NB4 (cell line): Measurements from ENCODE around the gene SGTB.
A peak's percentile ranks its signal among the peaks of the same experiment; 100 is the strongest.

Experiments used
- DNase-seq: peaks from one replicate; pipeline ENCODE4 v3.0.0; 2010; ENCODE audit warnings: low read depth
- H3K4me3 ChIP-seq: one replicate; pipeline ENCODE4 v1.5.1; 2011; ENCODE audit warnings: mild to moderate bottlenecking, low read depth, low read length, moderate library complexity
- MAX ChIP-seq: IDR thresholded peaks from 2 replicates; pipeline ENCODE4 v1.6.1; 2011; ENCODE audit warnings: low read depth, low read length
- MYC ChIP-seq: IDR thresholded peaks from 2 replicates; pipeline ENCODE4 v1.6.1; 2011; ENCODE audit warnings: low read depth, low read length
- POLR2A ChIP-seq: IDR thresholded peaks from 2 replicates; pipeline ENCODE4 v1.6.1; 2011; ENCODE audit warnings: mild to moderate bottlenecking; ENCODE audit not compliant: insufficient read length; ENCODE audit errors: extremely low read depth
- TF ChIP-seq, protein P1 (sequence below): IDR thresholded peaks from one replicate; pipeline ENCODE4 v1.5.1; 2012; ENCODE audit warnings: low read depth, low read length

The SGTB gene

GRCh38 chr5:65647941-65648340 is 74.0 kb downstream of the SGTB start:
- TF ChIP-seq MYC (no peak), POLR2A (no peak), MAX (no peak)
- TF ChIP-seq, protein P1, sequence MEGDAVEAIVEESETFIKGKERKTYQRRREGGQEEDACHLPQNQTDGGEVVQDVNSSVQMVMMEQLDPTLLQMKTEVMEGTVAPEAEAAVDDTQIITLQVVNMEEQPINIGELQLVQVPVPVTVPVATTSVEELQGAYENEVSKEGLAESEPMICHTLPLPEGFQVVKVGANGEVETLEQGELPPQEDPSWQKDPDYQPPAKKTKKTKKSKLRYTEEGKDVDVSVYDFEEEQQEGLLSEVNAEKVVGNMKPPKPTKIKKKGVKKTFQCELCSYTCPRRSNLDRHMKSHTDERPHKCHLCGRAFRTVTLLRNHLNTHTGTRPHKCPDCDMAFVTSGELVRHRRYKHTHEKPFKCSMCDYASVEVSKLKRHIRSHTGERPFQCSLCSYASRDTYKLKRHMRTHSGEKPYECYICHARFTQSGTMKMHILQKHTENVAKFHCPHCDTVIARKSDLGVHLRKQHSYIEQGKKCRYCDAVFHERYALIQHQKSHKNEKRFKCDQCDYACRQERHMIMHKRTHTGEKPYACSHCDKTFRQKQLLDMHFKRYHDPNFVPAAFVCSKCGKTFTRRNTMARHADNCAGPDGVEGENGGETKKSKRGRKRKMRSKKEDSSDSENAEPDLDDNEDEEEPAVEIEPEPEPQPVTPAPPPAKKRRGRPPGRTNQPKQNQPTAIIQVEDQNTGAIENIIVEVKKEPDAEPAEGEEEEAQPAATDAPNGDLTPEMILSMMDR, result no peak
- no peak for DNase-seq
- no peak overlapping the region for H3K4me3 ChIP-seq

GRCh38 chr5:65646938-65647337 is 75.0 kb downstream of the SGTB start:
- TF ChIP-seq MAX, result no peak
- TF ChIP-seq, protein P1, result no peak
- TF ChIP-seq MYC, result no peak
- TF ChIP-seq POLR2A, result no peak
- no peak for DNase-seq

GRCh38 chr5:65640240-65640639 is 81.7 kb downstream of the SGTB start:
- no peak for DNase-seq
- H3K4me3 ChIP-seq, result no peak overlapping the region
- TF ChIP-seq, protein P1, result no peak
- TF ChIP-seq MYC (no peak), MAX (no peak), POLR2A (no peak)

More at GRCh38 chr5:65646938-65647337, 75.0 kb downstream of the SGTB start:
- H3K4me3 ChIP-seq, result no peak overlapping the region

- H3K4me3 ChIP-seq, result no peak overlapping the region
- DNase-seq, result no peak
- TF ChIP-seq POLR2A (no peak), MYC (no peak), MAX (no peak)
- TF ChIP-seq, protein P1, result no peak
These were observed 90.9 kb downstream of the SGTB start for GRCh38 chr5:65630981-65631380.

GRCh38 chr5:65625743-65626142 is 96.2 kb downstream of the SGTB start:
- TF ChIP-seq MYC (no peak), POLR2A (no peak), MAX (no peak)
- TF ChIP-seq, protein P1, result no peak
- DNase-seq, result peak; percentile 5
- peak overlapping the region; percentile 97 for H3K4me3 ChIP-seq
